ENCODE results near the gene NME4. TPM values are rescaled to one million over a fixed set of nuclear protein-coding genes. Genes with fewer than 3 reads are reported as not detected.
"Not testable (repeated sequence)": the region's sequence is repeated elsewhere in the genome, so short reads cannot be mapped to it uniquely, and the experiment has no call there.

NME4 gene
- total RNA-seq, 1 donor from 2014 or later, result 64.8 TPM

DNA sequence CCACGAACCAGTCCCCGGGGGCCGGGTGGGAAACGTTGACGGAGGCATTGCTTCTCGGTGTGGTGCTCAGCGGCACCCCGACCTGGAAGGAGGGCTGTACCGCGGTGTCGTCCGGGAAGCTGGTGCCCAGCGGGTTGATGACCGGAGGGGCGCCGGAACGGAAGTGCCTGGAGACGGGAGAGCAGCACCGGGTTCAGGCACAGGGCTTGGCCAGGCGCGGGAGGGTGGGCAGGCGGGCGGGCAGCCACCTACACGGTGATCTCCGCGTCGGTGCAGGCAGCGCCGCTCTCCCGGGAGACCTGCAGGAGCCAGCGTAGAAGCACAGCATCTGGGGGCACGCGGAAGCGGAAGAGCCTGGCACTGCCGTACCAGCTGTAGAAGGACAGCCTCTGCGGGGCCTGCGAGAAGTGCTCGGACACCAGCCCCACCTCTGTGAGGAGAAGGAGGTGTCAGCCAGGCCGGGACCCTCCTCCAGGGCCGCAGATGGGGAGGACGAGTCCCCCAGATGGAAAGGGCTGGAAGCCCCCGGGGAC, 19.5 kb upstream of the NME4 start:
- Mint-ChIP-seq H3K27ac (no peak overlapping the region), H3K9me3 (no peaks in the 10 kb centered on the region), H3K4me1 (peaks cover 4% of the 10 kb centered on the region), H3K36me3 (ENCODE audit: low read depth) (no peaks in the 10 kb centered on the region), H3K4me3 (no peak overlapping the region), H3K27me3 (no peaks in the 10 kb centered on the region)
- no peak for DNase-seq
- intact Hi-C loops (cut with micrococcal nuclease), result no loop called here

DNA sequence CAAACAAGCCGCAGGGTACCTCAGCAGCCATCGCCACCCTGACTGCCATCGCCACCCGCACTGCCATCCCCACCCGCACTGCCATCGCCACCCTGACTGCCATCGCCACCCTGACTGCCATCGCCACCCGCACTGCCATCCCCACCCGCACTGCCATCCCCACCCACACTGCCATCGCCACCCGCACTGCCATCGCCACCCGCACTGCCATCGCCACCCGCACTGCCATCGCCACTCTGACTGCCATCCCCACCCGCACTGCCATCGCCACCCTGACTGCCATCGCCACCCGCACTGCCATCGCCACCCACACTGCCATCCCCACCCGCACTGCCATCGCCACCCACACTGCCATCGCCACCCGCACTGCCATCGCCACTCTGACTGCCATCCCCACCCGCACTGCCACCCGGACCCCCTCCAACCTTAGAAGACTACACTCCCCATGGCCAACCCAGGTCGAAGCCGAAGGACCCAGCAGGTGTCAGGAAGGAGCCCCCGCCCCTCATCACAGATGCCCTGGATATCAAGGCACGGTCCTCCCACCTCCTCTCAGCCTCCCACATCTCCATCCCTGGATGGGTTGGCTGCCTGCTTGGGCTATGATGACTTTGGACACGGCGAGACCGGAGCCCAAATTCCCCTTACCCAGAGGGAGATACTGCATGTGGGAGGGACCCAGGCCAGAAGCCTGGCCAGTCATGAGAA, 18.7 kb upstream of the NME4 start:
- intact Hi-C loops (cut with micrococcal nuclease); DNase-seq; H3K4me3 Mint-ChIP-seq; H3K9me3 Mint-ChIP-seq; H3K27ac Mint-ChIP-seq; H3K36me3 Mint-ChIP-seq (ENCODE audit: low read depth); H3K4me1 Mint-ChIP-seq; H3K27me3 Mint-ChIP-seq: not testable (repeated sequence)

GRCh38 chr16:378821-379182, 18.2 kb upstream of the NME4 start:
- Mint-ChIP-seq H3K27ac (no peak overlapping the region), H3K27me3 (peaks cover 4% of the 10 kb centered on the region), H3K4me3 (no peak overlapping the region), H3K36me3 (ENCODE audit: low read depth) (no peaks in the 10 kb centered on the region), H3K4me1 (peaks cover 12% of the 10 kb centered on the region), H3K9me3 (no peaks in the 10 kb centered on the region)
- intact Hi-C loops (cut with micrococcal nuclease), result no loop called here
- no peak for DNase-seq

DNA sequence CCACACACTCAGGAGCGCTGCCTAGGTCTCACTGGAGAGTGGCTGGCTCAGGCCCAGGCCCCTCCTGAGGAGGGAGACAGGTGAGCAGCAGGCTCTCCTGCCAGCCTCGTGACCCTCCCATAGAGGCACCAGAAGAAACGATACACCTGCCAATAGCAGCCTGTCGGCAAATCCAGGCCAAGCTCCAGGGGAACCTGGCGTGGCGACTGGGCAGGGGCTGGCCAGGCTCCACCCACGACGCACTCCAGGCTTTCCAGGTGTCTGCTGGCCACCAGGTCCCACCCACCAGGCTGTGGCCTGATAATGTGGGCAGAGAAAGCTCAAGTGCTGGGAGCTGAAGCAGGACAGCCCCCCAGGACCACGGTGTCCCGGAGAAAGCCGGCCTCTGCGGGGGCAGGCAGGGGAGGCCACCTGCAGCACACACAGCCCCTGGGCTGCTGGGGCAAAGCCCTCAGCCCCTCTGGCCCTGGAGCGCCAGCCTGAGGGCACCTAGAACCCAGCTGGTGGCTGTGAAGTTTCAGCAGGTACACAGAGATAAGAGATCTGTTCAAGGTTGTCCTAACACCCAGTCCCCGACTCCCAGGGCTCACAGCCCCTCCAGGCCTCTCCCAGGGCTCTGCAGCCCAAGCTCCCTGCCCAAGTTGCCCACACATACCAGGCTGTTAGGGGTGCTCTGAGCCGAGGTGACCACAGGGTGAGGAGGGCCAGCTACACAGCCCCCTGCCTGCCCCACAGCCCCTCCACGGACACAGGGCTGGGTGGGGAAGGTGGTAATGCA, 17.6 kb upstream of the NME4 start:
- H3K4me1 Mint-ChIP-seq, result peaks cover 12% of the 10 kb centered on the region
- no peaks in the 10 kb centered on the region for H3K36me3 Mint-ChIP-seq (ENCODE audit: low read depth)
- DNase-seq, result no peak
- intact Hi-C loops (cut with micrococcal nuclease), result no loop called here
- H3K27me3 Mint-ChIP-seq, result peaks cover 4% of the 10 kb centered on the region
- no peaks in the 10 kb centered on the region for H3K9me3 Mint-ChIP-seq
- no peak overlapping the region for H3K27ac Mint-ChIP-seq
- no peak overlapping the region for H3K4me3 Mint-ChIP-seq

- Mint-ChIP-seq H3K36me3 (ENCODE audit: low read depth) (no peaks in the 10 kb centered on the region), H3K4me3 (peak overlapping the region; percentile 75), H3K27me3 (peaks cover 4% of the 10 kb centered on the region), H3K9me3 (no peaks in the 10 kb centered on the region), H3K27ac (peak overlapping the region; percentile 51), H3K4me1 (peaks cover 12% of the 10 kb centered on the region)
- intact Hi-C loops (cut with micrococcal nuclease), result no loop called here
- no peak for DNase-seq
Measured at GRCh38 chr16:379961-380761, 16.8 kb upstream of the NME4 start.

DNA sequence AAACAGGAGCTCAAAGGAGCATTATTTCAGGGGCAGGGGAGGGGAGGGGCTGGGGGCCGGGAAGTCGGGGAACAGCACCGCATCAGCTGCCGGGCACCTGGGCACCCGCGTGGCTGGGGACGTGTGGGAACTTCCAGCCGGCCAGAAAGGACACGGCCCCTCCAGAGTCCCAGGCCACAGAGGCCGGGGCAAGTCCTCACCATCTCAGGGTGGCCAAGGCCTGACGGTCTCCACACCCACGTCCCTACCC, 16.3 kb upstream of the NME4 start:
- H3K27ac Mint-ChIP-seq, result no peak overlapping the region
- no peaks in the 10 kb centered on the region for H3K9me3 Mint-ChIP-seq
- H3K4me3 Mint-ChIP-seq, result peak overlapping the region; percentile 75
- H3K36me3 Mint-ChIP-seq (ENCODE audit: low read depth), result no peaks in the 10 kb centered on the region
- intact Hi-C loops (cut with micrococcal nuclease), result no loop called here
- peaks cover 4% of the 10 kb centered on the region for H3K27me3 Mint-ChIP-seq
- H3K4me1 Mint-ChIP-seq, result peaks cover 12% of the 10 kb centered on the region
- DNase-seq, result no peak

DNA sequence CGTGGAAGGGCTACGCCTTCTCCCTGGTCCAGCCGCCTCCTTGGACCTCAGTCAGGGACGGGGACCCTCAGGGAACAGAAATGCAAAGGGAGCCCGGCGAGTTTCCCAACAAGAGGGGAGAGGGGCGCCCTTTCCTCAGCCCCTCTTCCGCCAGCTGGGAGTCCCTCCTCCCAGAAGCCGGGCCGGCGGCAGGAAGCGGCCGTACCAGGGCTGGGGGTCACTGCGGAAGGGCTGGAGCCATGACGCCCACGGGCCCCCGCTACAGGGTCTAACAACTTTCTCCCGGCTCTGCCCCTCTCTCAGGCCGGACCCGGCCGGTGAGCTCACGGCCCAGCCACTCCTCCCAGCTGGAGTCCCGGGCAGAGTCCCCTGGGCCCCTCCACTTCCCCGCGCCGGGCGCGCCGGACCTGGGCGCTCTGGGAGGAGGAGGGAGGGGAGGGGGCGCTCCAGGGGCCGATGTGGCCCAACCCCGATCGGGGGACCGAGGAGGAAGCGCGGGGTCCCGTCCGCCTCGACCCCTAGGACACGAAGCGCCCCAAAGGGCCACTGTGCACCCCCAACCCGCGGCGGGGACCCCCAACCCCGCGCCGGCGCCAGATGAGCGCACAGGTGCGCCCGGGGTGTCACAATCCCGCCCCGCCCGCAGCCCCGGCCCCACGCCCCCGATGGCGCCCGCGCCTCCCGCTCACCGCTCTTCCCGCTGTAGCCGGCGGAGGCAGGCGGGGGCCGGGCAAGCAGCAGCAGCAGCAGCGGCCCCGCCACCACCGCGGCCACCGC, 15.8 kb upstream of the NME4 start:
- no peaks in the 10 kb centered on the region for H3K9me3 Mint-ChIP-seq
- intact Hi-C loops (cut with micrococcal nuclease), result no loop called here
- H3K36me3 Mint-ChIP-seq (ENCODE audit: low read depth), result no peaks in the 10 kb centered on the region
- peaks cover 4% of the 10 kb centered on the region for H3K27me3 Mint-ChIP-seq
- peaks cover 12% of the 10 kb centered on the region for H3K4me1 Mint-ChIP-seq
- peak overlapping the region; percentile 75 for H3K4me3 Mint-ChIP-seq
- DNase-seq, result peak; percentile 74
- H3K27ac Mint-ChIP-seq, result no peak overlapping the region

DNA sequence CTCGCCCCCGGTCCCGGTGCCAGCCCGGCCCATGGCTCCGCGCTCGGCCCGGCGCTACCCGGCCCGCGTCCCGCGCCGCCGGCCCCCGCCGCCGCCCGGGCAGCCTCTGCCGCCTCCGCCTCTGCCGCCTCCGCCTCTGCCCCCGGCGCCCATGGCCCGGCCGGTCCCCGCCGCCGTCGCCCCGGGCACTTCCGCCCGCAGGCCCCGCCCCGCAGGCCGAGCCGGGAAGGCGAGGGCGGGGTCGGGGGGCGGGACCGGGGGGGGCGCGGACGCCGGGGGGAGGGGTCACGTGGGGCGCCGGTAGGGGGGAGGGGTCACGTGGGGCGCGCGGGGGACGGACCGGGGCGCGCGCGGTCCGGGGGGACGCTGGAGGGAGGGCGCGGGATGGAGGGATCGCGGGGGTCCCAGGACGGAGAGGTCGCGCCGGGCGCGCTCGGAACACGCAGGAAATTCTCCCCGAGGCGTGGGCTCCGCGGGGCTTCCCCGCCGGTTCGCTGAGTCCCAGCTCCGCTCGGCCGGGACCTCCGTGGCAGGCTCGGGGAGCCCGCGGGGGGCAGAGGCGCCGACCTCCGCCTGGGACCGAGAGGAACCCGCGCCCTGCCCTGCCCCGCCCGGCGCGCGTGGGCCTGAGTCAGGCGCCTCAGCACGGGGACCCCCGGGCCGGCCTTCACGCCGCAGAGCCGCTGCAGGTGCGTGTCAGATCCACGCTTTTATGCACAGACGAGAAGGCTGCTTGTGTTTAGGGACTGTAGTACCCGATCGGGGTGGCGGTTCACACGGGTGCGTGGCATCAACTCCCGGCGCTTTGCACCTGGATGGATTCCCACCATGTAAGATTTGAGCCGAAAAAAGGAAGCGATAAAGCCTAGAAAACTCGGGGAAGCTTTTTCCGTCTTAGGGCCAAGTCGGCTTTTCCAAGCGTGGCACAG, 14.9 kb upstream of the NME4 start, which contains the start of gene PGAP6:
TSS of gene PGAP6 (minus strand) at position 190 of the 929 bp plus-strand sequence. CDS start at position 33, 157 bp downstream.
- intact Hi-C loops (cut with micrococcal nuclease), result loop anchor here (2.0 kb wide), 1 partner anchor 19 kb away; the partner anchor contains the start of gene DECR2
- peaks cover 12% of the 10 kb centered on the region for H3K4me1 Mint-ChIP-seq
- H3K27me3 Mint-ChIP-seq, result peaks cover 4% of the 10 kb centered on the region
- DNase-seq, result peak; percentile 92
- H3K4me3 Mint-ChIP-seq, result peak within 1 kb of the TSS; percentile 84
- H3K36me3 Mint-ChIP-seq (ENCODE audit: low read depth), result no peaks in the 10 kb centered on the region
- H3K27ac Mint-ChIP-seq, result peak within 1 kb of the TSS; percentile 62
- no peaks in the 10 kb centered on the region for H3K9me3 Mint-ChIP-seq

GRCh38 chr16:383326-384051, 13.5 kb upstream of the NME4 start:
- H3K4me3 Mint-ChIP-seq, result peak overlapping the region; percentile 84
- H3K27me3 Mint-ChIP-seq, result peaks cover 5% of the 10 kb centered on the region
- intact Hi-C loops (cut with micrococcal nuclease), result loop anchor here (2.0 kb wide), 1 partner anchor 17 kb away; the partner anchor contains the start of gene DECR2
- peaks cover 12% of the 10 kb centered on the region for H3K4me1 Mint-ChIP-seq
- peak; percentile 75 for DNase-seq
- H3K9me3 Mint-ChIP-seq, result no peaks in the 10 kb centered on the region
- H3K36me3 Mint-ChIP-seq (ENCODE audit: low read depth), result no peaks in the 10 kb centered on the region
- peak overlapping the region; percentile 1 for H3K27ac Mint-ChIP-seq

GRCh38 chr16:386641-387156, 10.3 kb upstream of the NME4 start:
- peaks cover 10% of the 10 kb centered on the region for H3K4me1 Mint-ChIP-seq
- peak; percentile 55 for DNase-seq
- H3K27me3 Mint-ChIP-seq, result peaks cover 5% of the 10 kb centered on the region
- intact Hi-C loops (cut with micrococcal nuclease), result no loop called here
- H3K36me3 Mint-ChIP-seq (ENCODE audit: low read depth), result no peaks in the 10 kb centered on the region
- no peak overlapping the region for H3K4me3 Mint-ChIP-seq
- no peak overlapping the region for H3K27ac Mint-ChIP-seq
- H3K9me3 Mint-ChIP-seq, result no peaks in the 10 kb centered on the region

GRCh38 chr16:387761-388666, 9.0 kb upstream of the NME4 start:
- H3K4me3 Mint-ChIP-seq; intact Hi-C loops (cut with micrococcal nuclease); H3K36me3 Mint-ChIP-seq (ENCODE audit: low read depth); H3K27ac Mint-ChIP-seq; DNase-seq; H3K9me3 Mint-ChIP-seq; H3K27me3 Mint-ChIP-seq: not testable (repeated sequence)
- H3K4me1 Mint-ChIP-seq, result peaks cover 14% of the 10 kb centered on the region

Data from activated CD4-positive, alpha-beta T cell treated with anti-CD3 and anti-CD28 coated beads, Interleukin-2, amount 10 ng/mL, durations not matched to agents 24 days and 14 days (primary cell).